Measurements from ENCODE around the gene C6orf89. TPM values are rescaled to one million over a fixed set of nuclear protein-coding genes. Genes with fewer than 3 reads are reported as not detected.

C6orf89 gene
- total and polyA plus RNA-seq, 10 donors = 5.7 to 49.8 (median 34.7) TPM

DNA sequence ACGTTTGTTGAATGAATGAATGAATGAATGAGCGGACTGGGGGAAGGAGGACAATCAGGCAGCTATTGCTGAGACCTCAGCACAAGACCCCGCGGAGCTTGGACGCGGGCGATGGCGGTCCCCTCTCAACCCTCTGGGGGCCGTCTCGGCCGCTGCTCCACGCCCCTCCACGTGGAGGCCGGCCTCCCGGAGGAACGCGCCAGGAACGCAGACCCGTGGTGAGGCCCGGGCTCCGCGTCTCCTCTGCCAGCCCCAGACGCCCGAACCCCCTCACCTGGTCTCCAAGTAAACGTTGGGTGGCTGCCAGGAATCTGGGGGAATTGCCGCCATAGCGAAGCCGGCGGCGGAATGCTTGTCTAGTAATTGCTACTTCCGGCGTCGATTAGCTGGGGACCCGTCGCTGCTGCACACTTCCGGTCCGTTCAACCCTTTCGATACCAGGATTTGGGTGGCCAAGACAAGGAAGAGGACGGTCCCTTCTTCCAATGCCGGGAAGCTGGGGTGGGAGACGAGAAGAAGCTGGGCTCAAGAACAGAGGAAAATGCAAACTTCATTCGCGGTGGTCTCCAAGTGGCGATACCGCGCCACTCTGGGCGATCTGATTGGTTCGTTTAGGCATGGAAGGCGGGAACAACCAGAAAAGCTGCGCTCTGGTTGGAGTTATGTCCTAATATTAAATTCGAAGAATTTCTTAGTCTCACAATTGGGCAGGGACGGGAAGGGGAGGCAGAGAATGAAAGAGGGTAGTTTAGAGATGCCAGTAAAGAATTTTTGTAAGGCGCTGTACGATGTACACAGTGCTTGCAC lies 11.1 kb upstream of the C6orf89 start, which contains the start of gene PPIL1:
PPIL1 (minus strand) TSS at position 361 of the 807 bp plus-strand sequence; CDS start at position 330, 31 bp downstream.
- no peaks in the 10 kb centered on the region for H3K27me3 ChIP-seq (replicated peaks in 1 of 7)

DNA sequence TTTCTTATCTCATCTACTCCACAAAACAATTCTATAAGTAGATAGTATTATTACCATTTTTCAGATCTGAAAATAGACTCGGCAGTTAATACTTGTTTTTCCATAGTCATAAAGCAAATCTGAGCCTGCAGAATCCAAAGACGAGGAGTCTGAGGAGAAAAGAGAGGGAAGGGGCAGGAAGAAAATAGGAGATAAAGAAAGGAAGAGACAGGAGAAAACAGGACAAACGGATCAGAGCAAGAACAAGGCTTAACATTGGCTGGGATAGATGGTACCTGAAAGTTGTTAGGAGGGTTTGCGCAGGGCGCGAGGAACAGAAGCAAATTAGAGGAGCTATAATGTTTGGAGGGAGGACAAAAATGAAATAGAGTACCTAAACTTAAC lies 10.5 kb upstream of the C6orf89 start:
- TF ChIP-seq, protein P1, sequence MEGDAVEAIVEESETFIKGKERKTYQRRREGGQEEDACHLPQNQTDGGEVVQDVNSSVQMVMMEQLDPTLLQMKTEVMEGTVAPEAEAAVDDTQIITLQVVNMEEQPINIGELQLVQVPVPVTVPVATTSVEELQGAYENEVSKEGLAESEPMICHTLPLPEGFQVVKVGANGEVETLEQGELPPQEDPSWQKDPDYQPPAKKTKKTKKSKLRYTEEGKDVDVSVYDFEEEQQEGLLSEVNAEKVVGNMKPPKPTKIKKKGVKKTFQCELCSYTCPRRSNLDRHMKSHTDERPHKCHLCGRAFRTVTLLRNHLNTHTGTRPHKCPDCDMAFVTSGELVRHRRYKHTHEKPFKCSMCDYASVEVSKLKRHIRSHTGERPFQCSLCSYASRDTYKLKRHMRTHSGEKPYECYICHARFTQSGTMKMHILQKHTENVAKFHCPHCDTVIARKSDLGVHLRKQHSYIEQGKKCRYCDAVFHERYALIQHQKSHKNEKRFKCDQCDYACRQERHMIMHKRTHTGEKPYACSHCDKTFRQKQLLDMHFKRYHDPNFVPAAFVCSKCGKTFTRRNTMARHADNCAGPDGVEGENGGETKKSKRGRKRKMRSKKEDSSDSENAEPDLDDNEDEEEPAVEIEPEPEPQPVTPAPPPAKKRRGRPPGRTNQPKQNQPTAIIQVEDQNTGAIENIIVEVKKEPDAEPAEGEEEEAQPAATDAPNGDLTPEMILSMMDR (IDR thresholded peaks at IDR 0.05 in 8 of 11, conservative IDR thresholded peaks at IDR 0.05 in 3 of 11) = no peak
- peak in 1 of 3 donors; percentile 33 for TF ChIP-seq POLR2A (IDR thresholded peaks at IDR 0.05)
- no peaks in the 10 kb centered on the region for H3K27me3 ChIP-seq (replicated peaks in 1 of 7)
- no peak for DNase-seq
- H3K9me3 ChIP-seq = no peaks in the 10 kb centered on the region
- H3K4me1 ChIP-seq = peaks cover 15 to 43% (median 24%) of the 10 kb centered on the region in 6 donors
- WGBS, 5 donors = 44 to 50% (median 46%) methylated on average over 6 of the region's 6 CpGs
- peak overlapping the region; percentile 89 to 100 (median 96) for H3K4me3 ChIP-seq
- peaks cover 0 to 16% (median 6%) of the 10 kb centered on the region in 6 donors for H3K36me3 ChIP-seq
- intact Hi-C loops (cut with DNase I; ENCODE audit: low total_unique reads) = no loop called here
- H3K27ac ChIP-seq = peak overlapping the region; percentile 83 to 97 (median 92)

More for the DNA sequence above, 11.1 kb upstream of the C6orf89 start, which contains the start of gene PPIL1:
- Histone ChIP-seq H3K9me3 (no peaks in the 10 kb centered on the region), H3K36me3 (peaks cover 0 to 22% (median 9%) of the 10 kb centered on the region in 6 donors), H3K27ac (peak within 1 kb of the TSS; percentile 83 to 97 (median 92)), H3K4me1 (peaks cover 15 to 43% (median 24%) of the 10 kb centered on the region in 6 donors), H3K4me3 (peak within 1 kb of the TSS; percentile 89 to 100 (median 96))
- intact Hi-C loops (cut with DNase I; ENCODE audit: low total_unique reads) = no loop called here
- TF ChIP-seq POLR2A (IDR thresholded peaks at IDR 0.05) = no peak
- TF ChIP-seq, protein P1 (IDR thresholded peaks at IDR 0.05 in 8 of 11, conservative IDR thresholded peaks at IDR 0.05 in 3 of 11) = peak in 3 of 11 experiments; percentile 5 to 20 (median 14)
- TF ChIP-seq POLR2AphosphoS5 (IDR thresholded peaks at IDR 0.05) = peak; percentile 73 to 84 (median 73)
- 0 to 1% (median 0%) methylated on average over 31 to 54 of the region's 54 CpGs for WGBS, 5 donors
- DNase-seq = peak; percentile 91

DNA sequence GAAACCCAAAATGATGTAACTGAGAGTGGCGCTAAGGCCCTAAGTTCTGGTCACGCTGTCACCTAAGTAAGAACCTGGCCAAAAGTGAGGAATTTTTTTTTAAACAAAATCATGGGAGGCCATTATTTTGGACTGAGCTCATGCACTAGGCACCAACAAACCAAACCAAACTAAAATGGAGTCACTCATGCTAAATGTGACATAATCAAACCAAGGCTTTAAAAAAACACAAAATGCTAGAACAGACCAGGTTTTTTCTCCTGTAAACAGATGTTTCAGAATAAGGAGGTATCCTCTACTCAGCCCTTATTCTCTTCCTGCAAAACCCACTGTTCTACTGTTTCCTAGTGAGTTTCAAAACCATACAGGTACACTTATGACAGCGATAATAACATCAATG lies 1.1 kb upstream of the C6orf89 start:
- Histone ChIP-seq H3K4me1 (peaks cover 9 to 44% (median 29%) of the 10 kb centered on the region in 6 donors), H3K27ac (peak overlapping the region in 2 of 8 donors; percentile 88 to 90), H3K9me3 (no peaks in the 10 kb centered on the region), H3K27me3 (replicated peaks in 1 of 7) (no peaks in the 10 kb centered on the region), H3K36me3 (no peaks in the 10 kb centered on the region), H3K4me3 (no peak overlapping the region)
- WGBS, 5 donors = 96 to 99% (median 98%) methylated on average over 3 of the region's 3 CpGs
- DNase-seq = no peak
- TF ChIP-seq POLR2A (IDR thresholded peaks at IDR 0.05) = no peak
- no peak for TF ChIP-seq POLR2AphosphoS5 (IDR thresholded peaks at IDR 0.05)
- TF ChIP-seq, protein P1 (IDR thresholded peaks at IDR 0.05 in 8 of 11, conservative IDR thresholded peaks at IDR 0.05 in 3 of 11) = no peak
- intact Hi-C loops (cut with DNase I; ENCODE audit: low total_unique reads) = loop anchor here (10.0 kb wide), 2 partner anchors 130 to 330 kb away; no protein-coding TSS in a partner anchor
